HG02642 (cell line): Measurements from ENCODE around the gene PRRT2.
"Not testable (repeated sequence)": the region's sequence is repeated elsewhere in the genome, so short reads cannot be mapped to it uniquely, and the experiment has no call there.

Experiments used
- ATAC-seq: cut with Tn5 transposase; IDR thresholded peaks from one replicate; pipeline ENCODE4 v1.9.1; 2021; ENCODE audit warnings: mild to moderate bottlenecking; ENCODE audit not compliant: unreplicated experiment, poor library complexity

PRRT2 gene

DNA sequence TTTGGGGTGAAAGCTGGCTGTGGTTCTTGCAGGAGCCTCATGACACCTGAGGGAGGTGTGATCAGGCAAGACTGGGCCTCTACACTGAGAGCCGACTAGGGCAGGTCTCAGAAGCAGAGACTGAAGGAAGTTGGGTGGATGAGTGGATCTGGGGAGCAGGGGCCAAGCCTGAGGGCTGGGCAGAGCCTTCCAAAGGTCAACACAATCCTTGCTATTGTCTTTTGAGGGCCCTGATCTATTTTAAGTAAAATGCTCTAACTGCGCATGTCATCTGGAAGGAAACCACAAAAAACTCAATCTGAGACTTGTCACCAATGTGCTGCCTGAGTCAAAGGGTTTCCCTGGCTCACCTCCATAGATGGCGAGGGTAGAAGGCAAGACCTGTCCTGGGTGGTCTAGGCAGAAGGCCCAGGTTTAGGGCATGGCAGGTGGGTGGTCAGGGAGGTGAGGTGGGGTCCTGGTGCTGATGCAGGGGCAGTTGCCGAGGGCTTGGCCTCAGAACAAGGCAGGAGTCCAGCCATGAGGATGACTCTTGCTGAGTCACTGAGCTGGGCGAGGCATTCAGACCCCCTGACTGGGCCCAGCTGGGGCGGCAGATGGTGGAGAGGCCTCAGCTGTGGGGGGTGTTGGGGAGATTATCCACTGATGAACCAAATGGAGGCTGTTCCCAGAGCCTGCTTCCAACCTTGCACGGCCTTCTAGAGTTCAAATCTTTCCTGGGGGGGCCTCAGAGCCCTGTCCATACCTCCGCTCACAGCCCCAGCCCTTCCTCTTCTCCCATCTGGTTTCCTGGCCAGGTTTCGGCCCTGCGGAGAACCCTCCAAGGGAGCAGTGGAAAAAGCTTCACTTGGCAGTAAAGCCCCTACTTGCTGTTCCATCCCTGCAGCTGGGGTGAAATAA is 13.4 kb downstream of the PRRT2 start:
- no peak for ATAC-seq

DNA sequence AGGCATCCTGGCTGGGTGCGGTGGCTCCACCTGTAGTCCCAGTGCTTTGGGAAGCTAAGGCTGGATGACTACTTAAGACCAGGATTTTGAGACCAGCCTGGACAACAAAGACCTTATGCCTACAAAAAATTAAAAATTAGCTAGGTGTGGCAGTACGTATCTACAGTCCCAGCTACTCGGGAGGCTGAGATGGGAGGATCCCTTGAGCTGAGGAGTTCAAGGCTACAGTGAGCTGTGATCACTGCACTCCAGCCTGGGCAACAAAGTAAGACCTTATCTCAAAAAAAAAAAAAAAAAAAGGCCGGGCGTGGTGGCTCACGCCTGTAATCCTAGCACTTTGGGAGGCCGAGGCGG is 14.3 kb downstream of the PRRT2 start:
- ATAC-seq, result no peak

DNA sequence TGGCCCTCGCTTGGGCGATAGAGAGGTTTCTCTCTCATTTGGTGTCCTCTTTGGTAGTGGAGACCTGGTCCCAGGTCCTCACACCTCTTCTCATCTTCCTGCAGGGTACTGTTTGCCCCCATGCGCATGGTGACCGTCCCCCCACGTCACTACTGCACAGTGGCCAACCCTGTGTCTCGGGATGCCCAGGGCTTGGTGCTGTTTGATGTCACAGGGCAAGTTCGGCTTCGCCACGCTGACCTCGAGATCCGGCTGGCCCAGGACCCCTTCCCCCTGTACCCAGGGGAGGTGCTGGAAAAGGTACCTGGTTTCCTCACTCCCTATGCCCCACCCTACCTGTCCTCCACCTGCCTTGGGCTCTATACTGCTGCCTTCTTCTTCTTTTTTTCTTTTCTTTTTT is 18.8 kb downstream of the PRRT2 start:
- ATAC-seq, result no peak

DNA sequence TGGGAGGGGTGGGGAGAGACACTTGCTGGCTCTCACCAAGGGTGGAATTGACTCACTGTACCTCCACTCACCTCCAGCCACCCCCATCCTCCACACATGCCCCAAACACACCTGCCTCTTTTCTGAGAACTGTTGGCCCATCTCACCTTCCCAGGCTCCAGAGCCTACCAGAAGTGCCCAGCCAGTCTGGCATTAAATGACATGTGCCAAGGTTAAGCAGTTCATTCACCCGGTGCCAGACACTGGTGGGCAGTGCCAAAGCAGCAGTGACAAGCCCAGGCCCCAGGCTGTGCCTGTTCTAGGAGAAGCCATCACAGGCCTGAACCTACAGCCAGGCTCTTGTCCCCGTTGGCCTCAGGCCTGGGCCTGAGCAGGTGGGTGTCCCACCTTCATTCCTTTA is 19.5 kb downstream of the PRRT2 start:
- no peak for ATAC-seq

DNA sequence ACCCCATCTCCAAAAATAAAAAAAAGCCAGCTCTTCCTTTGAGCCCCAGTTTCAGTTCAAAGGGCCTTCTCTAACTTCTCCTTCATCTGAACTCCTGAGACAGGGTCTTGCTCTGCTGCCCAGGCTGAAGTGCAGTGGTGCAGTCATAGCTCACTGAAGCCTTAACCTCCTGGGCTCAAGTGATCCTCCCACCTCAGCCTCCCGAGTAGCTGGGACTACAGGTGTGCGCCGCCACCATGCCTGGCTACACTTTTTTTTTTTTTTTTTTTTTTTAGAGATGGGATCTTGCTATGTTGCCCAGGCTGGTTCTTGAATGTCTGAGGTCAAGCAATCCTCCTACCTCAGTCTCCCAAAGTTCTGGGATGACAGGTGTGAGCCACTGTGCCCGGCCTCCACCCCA is 21.2 kb downstream of the PRRT2 start:
- not testable (repeated sequence) for ATAC-seq

DNA sequence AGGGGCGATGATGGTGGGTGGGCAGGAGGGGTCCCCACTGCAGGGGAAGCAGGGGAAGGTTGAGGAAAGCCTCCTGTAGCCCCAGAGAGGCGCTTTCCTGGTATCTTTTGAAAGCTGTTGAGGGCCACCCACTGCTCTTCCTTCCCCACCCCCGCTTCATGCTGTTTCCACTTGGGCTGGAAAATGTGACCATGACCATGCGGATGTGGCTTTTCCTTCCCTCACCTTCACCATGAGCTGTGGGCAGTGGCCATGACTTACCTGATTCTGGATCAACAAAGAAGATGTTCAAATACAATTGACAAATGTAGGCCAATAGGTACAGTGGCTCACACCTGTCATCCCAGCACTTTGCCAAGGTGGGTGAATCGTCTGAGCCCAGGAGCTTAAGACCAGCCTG is 22.1 kb downstream of the PRRT2 start:
- ATAC-seq, result no peak

DNA sequence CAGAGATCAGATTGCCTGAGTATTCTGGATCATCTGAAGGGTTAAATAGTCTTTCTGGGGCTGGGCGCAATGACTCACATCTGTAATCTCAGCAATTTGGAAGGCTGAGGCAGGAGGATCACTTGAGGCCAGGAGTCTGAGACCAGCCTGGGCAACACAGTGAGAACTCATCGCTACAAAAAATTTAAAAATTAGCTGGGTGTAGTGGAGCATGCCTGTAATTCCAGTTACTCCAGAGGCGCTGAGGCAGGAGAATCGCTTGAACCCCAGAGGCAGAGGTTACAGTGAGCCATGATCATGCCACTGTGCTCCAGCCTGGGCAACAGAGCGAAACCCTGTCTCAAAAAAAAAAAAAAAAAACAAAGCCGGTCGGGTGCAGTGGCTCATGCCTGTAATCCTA is 23.9 kb downstream of the PRRT2 start:
- no peak for ATAC-seq

DNA sequence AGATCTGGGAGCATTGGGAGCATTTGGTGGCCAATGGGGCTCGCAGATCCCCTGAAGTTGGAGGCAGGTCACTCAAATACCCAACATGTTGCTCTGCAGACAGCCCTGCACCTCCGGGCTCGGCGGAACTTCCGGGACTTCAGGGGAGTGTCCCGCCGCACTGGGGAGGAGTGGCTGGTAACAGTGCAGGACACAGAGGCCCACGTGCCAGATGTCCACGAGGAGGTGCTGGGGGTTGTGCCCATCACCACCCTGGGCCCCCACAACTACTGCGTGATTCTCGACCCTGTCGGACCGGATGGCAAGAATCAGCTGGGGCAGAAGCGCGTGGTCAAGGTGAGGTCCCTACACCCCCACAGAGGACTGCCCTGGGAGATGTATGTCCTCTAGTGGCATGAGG is 24.6 kb downstream of the PRRT2 start:
- no peak for ATAC-seq

DNA sequence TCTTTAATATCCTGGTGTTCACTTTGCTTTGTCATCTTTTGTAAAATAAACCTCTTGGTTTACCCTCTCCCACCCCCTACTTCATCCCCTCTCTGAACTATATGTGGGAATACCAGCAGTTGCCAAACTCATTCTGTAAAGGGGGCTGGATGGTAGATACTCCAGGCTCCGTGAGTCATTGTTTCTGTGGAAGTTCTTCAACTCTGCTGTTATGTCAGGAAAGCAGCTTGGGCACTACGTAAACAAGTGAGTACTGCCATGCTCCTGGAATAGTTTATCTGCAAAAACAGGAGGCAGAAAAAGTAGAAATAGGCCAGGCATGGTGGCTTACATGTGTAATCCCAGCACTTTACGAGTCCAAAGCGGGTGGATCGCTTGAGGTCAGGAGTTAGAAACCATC is 25.8 kb downstream of the PRRT2 start:
- no peak for ATAC-seq

DNA sequence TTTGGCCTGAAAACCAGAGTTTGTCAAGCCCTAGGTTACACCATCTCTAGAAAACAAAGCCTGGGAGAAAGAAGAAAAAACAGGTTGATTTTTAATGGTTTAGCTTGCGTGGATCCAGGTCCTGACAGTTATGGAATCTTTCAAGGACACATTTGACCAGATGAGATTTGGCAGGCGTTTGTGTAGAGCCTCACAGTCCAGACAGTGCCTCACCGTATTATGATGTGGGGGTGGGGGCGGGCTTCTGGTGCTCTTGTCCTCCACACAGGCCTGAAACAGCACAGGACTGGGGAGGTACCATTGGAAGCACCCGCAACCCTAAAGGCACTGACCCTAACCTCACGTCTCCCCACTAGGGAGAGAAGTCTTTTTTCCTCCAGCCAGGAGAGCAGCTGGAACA is 27.8 kb downstream of the PRRT2 start:
- no peak for ATAC-seq

DNA sequence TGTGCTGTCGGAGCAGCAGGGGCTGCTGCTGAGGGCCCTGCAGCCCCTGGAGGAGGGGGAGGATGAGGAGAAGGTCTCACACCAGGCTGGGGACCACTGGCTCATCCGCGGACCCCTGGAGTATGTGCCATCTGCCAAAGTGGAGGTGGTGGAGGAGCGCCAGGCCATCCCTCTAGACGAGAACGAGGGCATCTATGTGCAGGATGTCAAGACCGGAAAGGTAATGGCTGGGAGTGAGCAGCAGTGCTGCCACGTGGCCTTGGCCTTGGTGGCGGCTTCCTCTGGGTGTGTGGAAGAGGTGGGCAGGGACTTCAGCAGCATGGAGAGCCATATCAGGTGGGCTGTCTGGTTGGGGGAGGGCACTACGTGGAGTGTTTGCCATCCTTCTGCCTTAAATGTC is 28.2 kb downstream of the PRRT2 start:
- ATAC-seq, result no peak

DNA sequence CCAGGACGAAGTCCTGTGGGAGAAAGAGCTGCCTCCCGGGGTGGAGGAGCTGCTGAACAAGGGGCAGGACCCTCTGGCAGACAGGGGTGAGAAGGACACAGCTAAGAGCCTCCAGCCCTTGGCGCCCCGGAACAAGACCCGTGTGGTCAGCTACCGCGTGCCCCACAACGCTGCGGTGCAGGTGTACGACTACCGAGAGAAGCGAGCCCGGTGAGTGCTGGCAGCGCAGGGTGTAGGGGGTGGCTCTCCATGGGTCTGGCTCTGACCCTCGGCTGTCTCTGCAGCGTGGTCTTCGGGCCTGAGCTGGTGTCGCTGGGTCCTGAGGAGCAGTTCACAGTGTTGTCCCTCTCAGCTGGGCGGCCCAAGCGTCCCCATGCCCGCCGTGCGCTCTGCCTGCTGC is 29.6 kb downstream of the PRRT2 start:
- no peak for ATAC-seq

DNA sequence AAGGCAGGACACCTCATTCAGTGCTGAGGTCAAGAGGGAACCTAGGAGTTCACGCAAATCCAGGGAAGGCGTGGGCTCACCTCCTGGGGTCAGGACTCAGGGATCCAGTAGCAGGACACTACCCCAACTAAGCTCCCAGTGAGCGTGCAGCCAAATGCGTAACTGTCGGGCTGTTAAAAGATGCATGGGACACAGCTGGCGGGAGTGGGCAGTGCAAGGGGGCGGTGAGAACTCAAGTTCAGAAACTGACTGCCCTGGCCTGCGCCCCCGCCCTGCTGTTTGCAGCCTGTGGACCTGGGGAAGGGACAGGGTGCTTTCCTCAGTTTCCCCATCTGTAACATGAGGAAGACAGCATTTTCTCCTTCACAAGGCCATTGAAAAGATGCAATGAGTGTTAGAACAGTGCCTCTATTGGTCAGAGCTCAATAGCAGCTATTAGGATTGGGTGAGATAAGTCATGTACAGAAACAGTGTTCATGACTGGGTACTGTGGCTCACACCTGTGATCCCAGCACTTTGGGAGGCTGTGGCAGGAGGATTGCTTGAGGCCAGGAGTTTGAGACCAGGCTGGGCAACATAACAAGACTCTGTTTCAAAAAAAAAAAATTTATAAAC is 30.8 kb downstream of the PRRT2 start:
- ATAC-seq, result no peak

DNA sequence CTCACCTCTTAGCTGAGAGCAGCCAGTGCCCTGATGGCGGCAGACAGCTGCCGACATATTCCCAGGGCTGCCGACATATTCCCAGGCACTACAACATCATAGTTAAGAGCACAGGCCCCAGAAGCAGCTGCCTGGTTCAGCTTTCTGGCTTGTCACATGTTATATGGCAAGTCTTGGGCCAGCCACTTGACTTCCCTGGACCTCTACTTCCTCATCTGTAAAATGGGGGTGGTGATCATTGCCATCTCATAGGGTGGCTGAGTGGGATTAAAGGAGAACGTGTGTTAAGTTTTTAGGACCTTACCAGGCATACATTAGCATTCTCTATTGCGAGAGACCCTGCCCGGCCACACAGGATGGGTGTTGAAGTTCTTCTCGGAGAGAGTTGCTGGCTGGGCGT is 31.9 kb downstream of the PRRT2 start:
- ATAC-seq, result no peak

DNA sequence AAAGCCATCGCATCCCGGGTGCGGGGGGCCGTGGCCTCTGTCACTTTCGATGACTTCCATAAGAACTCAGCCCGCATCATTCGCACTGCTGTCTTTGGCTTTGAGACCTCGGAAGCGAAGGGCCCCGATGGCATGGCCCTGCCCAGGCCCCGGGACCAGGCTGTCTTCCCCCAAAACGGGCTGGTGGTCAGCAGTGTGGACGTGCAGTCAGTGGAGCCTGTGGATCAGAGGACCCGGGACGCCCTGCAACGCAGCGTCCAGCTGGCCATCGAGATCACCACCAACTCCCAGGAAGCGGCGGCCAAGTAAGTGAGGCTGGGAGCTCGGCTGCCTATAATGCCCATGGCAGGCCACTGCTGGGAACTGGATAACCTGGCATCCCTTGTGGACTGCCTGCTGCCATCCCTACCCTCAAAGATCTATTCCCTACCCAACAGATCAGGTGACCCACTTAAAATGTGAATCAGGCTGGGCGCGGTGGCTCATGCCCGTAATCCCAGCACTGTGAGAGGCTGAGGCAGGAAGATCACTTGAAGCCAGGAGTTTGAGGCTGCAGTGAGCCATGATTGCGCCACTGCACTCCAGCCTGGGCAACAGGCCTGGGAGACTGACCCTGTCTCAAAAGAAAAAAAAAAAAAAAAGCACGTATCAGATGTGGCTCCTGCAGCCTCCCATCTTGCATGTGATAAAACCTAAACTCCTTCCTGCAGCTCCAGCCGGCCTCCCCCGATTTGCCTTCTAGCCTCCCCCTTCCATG is 32.8 kb downstream of the PRRT2 start:
- no peak for ATAC-seq

DNA sequence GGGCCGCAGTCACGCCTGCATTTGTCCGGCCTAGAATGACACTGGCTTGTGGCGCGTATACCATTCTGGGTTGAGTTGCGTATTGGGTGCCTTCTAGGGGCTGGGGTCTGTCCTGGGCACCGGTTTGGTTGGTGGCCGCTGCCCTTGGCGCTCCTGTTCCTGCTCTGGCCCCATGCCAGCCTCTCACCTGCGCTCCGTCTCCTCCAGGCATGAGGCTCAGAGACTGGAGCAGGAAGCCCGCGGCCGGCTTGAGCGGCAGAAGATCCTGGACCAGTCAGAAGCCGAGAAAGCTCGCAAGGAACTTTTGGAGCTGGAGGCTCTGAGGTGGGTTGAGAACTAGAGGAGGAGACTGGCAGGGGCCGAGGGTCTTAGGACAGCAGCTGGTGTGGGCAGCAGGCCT is 33.7 kb downstream of the PRRT2 start:
- no peak for ATAC-seq

DNA sequence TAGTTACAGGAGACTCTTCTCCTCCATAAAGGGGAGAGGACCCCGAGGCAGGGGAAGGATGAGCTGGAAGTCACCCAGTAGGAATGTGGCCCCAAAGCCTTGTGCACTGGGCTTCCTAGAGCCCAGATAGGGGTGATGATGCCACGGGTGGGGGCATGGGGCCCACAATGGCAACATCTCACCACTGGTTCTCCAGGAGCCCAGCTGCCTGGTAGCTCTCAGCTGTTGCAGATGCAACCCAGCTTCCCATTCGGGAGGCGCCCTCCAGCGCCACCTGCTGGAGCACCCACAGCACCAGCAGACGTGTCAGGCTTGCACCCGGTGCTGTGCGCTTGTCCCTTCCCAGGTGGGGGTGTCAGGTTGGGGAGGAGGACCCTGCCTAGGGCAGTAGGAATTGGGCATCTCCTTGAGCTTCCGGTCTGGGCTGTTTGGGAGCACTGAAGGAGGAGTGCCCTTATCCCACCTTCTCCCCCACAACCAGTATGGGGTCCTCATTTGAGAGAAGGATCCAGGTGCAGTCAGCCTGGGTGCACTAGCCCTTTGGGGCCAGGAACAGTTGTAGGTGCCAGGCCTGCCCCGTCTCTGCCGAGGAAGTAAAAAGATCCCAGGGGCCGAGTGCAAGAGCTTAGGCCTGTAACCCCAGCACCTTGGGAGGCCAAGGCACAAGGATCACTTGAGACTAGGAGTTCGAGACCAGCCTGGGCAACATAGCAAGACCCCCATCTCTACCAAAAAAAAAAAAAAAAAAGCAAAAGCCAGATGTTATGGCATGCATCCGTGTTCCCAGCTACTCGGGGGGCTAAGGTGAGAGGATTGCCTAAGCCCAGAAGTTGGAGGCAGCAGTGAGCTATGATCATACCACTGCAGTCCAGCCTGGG is 36.7 kb downstream of the PRRT2 start:
- ATAC-seq, result no peak

DNA sequence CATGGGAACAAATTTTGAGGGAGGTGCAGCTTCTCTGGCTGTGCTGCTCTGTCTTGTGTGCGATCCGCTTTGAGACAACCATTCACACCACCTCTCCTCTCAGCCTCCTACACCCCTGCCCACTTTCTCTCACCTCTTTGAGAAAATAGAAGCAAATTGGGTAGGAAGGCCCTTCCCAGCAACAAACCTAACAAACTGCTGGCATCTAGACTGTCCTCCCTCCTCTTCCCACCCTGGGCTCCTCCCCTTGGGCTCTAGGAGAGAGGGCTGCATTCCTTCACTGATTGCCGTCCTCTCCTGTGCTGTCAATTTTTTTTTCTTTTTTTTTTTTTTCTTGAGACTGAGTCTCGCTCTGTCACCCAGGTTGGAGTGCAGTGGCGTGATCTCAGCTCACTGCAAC is 37.5 kb downstream of the PRRT2 start:
- ATAC-seq, result no peak

DNA sequence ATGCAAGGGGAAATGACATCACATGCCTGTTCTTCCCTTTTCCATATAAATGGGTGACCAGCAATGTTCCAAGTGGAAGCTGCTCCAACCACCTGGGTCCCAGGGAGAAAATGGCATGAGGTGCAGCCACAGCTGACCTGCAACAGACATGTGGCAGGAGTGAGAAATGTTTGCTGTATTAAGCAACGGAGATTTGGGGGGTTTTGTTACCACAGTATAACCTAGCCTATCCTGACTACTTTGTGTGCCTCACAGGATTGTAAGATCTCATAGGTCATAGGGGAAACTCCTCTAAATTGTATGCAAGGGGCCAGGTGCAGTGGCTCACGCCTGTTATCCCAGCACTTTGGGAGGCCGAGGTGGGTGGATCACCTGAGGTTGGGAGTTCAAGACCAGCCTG is 39.0 kb downstream of the PRRT2 start:
- ATAC-seq, result no peak

DNA sequence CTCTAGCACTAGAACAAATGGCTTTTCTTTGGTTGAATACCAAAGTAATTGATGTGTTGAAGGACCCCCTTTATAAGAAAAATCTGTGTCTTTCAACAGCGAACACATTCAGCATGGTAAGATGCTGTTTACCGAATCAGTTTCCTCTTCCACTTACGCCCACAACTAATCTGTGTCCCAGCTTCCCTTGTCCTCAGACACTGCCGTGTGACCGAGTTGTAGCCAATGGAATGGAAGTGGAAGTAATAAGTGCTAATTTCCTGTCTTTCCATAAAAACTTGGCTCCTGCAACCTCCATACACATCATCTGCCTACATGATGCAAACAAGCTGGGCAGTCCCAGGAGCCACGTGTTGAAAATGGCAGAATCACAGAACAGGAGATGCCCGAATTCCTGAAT is 40.7 kb downstream of the PRRT2 start:
- ATAC-seq, result no peak
